ENCODE measurements around the gene PTPRH. TPM values are rescaled to one million over a fixed set of nuclear protein-coding genes. Genes with fewer than 3 reads are reported as not detected.

Gene PTPRH
- total RNA-seq, 1 experiment from 2014 or later: 15.9 TPM

DNA sequence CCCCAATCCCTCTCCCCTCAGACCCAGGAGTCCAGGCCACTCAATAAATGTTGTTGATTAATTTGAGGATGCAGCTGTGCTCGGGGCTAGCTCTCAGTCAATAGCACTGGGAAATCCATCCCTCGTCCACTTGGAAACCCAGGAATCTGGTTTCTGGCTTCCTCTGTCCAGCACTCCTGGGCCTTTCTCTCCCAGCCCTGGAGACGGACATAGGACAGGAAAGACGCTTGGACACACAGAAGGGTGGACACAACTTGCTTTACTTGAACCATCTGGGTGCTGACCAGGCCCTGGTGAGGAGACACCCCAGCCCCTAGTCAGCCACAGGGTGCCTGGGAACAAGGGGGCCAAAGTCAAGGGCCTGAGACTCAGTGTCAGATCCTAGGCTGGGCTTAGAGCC is 50.9 kb downstream of the PTPRH start:
- Histone ChIP-seq H2AFZ (ENCODE audit: low read depth, low read length, poor library complexity, severe bottlenecking) (no peak overlapping the region), H3K27me3 (ENCODE audit: insufficient read depth, low read length) (no peaks in the 10 kb centered on the region), H4K20me1 (ENCODE audit: insufficient read depth) (no peaks in the 10 kb centered on the region), H3K9ac (ENCODE audit: low read length) (peak overlapping the region; percentile 81), H3K79me2 (ENCODE audit: insufficient read depth, low read length) (peaks cover 12% of the 10 kb centered on the region), H3K4me2 (ENCODE audit: low read length) (peak overlapping the region; percentile 96), H3K27ac (ENCODE audit: low read depth, low read length) (peak overlapping the region; percentile 78), H3K9me2 (ENCODE audit: insufficient read depth) (no peaks in the 10 kb centered on the region), H3K9me3 (ENCODE audit: control insufficient read depth in 1 of 2, insufficient read depth in 1 of 2, low read depth in 1 of 2, low read length in 2 of 2) (no peaks in the 10 kb centered on the region), H3K36me3 (ENCODE audit: control insufficient read depth in 1 of 2, insufficient read depth in 2 of 2, low read length in 2 of 2) (no peaks in the 10 kb centered on the region; a peak in 1 of 4 replicates), H3K4me1 (ENCODE audit: control insufficient read depth in 1 of 2, insufficient read depth in 2 of 2, low read length in 2 of 2) (peaks cover 13 to 51% of the 10 kb centered on the region in 2 experiments), H3K4me3 (replicated peaks in 1 of 2; ENCODE audit: low read depth in 1 of 2, low read length in 2 of 2) (peak overlapping the region in 1 of 2 experiments; percentile 74; a peak in 3 of 4 replicates)
- TF ChIP-seq POLR2AphosphoS5 (IDR thresholded peaks at IDR 0.05; ENCODE audit: low read depth, low read length) (no peak), EZH2 (IDR thresholded peaks at IDR 0.05) (no peak), ELF1 (IDR thresholded peaks at IDR 0.05; ENCODE audit: borderline replicate concordance, low read depth) (no peak), CBX3 (IDR thresholded peaks at IDR 0.05; ENCODE audit: low read depth) (no peak), EGR1 (IDR thresholded peaks at IDR 0.05; ENCODE audit: low read depth) (no peak), SP1 (IDR thresholded peaks at IDR 0.05; ENCODE audit: low read depth) (no peak), JUND (IDR thresholded peaks at IDR 0.05) (no peak), EZH2phosphoT487 (IDR thresholded peaks at IDR 0.05; ENCODE audit: borderline replicate concordance) (no peak), ZFX (IDR thresholded peaks at IDR 0.05) (no peak), FOSL1 (IDR thresholded peaks at IDR 0.05; ENCODE audit: low read depth) (no peak), REST (IDR thresholded peaks at IDR 0.05; ENCODE audit: low read depth) (no peak), TCF7L2 (IDR thresholded peaks at IDR 0.05; ENCODE audit: borderline replicate concordance, extremely low read depth, insufficient read depth, insufficient read length) (no peak)
- TF ChIP-seq, protein P1, sequence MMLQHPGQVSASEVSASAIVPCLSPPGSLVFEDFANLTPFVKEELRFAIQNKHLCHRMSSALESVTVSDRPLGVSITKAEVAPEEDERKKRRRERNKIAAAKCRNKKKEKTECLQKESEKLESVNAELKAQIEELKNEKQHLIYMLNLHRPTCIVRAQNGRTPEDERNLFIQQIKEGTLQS (IDR thresholded peaks at IDR 0.05): no peak
- ChIA-PET CTCF (interaction anchor here (0.9 to 3.0 kb wide), 5 partner anchors 11 to 49 kb away, joined by 3 to 53 read pairs (median 3); partner anchors contain the start of gene TNNT1), POLR2A (interaction anchor here (0.7 to 2.9 kb wide), 4 partner anchors 12 to 51 kb away, joined by 3 to 24 read pairs (median 3); partner anchors contain the start of gene PTPRH), RAD21 (ENCODE audit: low non-redundant PET in 1 of 2, low total read pairs in 2 of 2, uncharacterized antibody in 2 of 2, unreplicated experiment in 2 of 2) (interaction anchor here (0.7 to 2.6 kb wide), 3 partner anchors 12 to 297 kb away, joined by 3 to 13 read pairs (median 11); no protein-coding TSS in a partner anchor)
- no peak for DNase-seq (ENCODE audit: low read depth, low spot score)
- ATAC-seq: no peak
- BruUV-seq (replicated peaks): no TSS peak
- intact Hi-C loops (cut with micrococcal nuclease): loop anchor here (5.0 kb wide), 1 partner anchor 76 kb away; no protein-coding TSS in a partner anchor
